Liver (tissue), 9 donors: ENCODE data around the gene NPRL2. TPM values are rescaled to one million over a fixed set of nuclear protein-coding genes. Genes with fewer than 3 reads are reported as not detected.

Source experiments
- DNase-seq: peaks from one replicate; pipeline ENCODE4 v3.0.0-alpha.2; 2017; ENCODE audit warnings: low spot score
- H3K27ac ChIP-seq, 2 donors: one replicate each; pipeline ENCODE4 v1.7.0; 2013; ENCODE audit warnings: inconsistent platforms in 2 of 2, low read length in 2 of 2, control low read depth in 1 of 2, low read depth in 1 of 2, mild to moderate bottlenecking in 1 of 2
- H3K27me3 ChIP-seq, 4 donors: one replicate each; pipeline versions ENCODE4 v1.6.1 to v1.7.0; 2013; ENCODE audit warnings: low read length in 3 of 4, inconsistent platforms in 1 of 4, mild to moderate bottlenecking in 1 of 4, moderate library complexity in 1 of 4; ENCODE audit not compliant: control insufficient read depth in 4 of 4, insufficient read depth in 4 of 4
- H3K36me3 ChIP-seq, 4 donors: one replicate each; pipeline versions ENCODE4 v1.6.1 to v1.7.0; 2013; ENCODE audit warnings: low read length in 3 of 4, mild to moderate bottlenecking in 3 of 4, low read depth in 1 of 4, moderate library complexity in 1 of 4; ENCODE audit not compliant: control insufficient read depth in 4 of 4, insufficient read depth in 3 of 4
- H3K4me1 ChIP-seq, 4 donors: one replicate each; pipeline versions ENCODE4 v1.6.1 to v1.7.0; 2013; ENCODE audit warnings: low read length in 3 of 4, mild to moderate bottlenecking in 3 of 4, moderate library complexity in 1 of 4; ENCODE audit not compliant: control insufficient read depth in 4 of 4, insufficient read depth in 4 of 4
- H3K4me3 ChIP-seq, 3 donors: one replicate each; pipeline versions ENCODE4 v1.6.1 to v1.7.0; 2013; ENCODE audit warnings: low read length in 3 of 3, control low read depth in 1 of 3, low read depth in 1 of 3, mild to moderate bottlenecking in 1 of 3
- H3K9ac ChIP-seq, 2 donors: one replicate each; pipeline ENCODE4 v1.7.0; 2013; ENCODE audit warnings: low read length in 2 of 2, mild to moderate bottlenecking in 2 of 2, moderate library complexity in 2 of 2, control low read depth in 1 of 2, low read depth in 1 of 2
- H3K9me3 ChIP-seq, 4 donors: one replicate each; pipeline versions ENCODE4 v1.6.1 to v1.7.0; 2013; ENCODE audit warnings: low read length in 3 of 4; ENCODE audit not compliant: control insufficient read depth in 4 of 4
- FOXA1 ChIP-seq: IDR thresholded peaks from 2 replicates; pipeline ENCODE4 v1.6.1; 2016; ENCODE audit warnings: antibody characterized with exemption
- FOXA2 ChIP-seq: IDR thresholded peaks from 2 replicates; pipeline ENCODE4 v1.6.1; 2016; ENCODE audit warnings: antibody characterized with exemption
- GABPA ChIP-seq, 2 donors: IDR thresholded peaks in 1 of 2; conservative IDR thresholded peaks in 1 of 2; 2 replicates each; pipeline ENCODE4 v1.6.1; 2016; ENCODE audit warnings: antibody characterized with exemption in 2 of 2, mild to moderate bottlenecking in 1 of 2, moderate library complexity in 1 of 2
- JUND ChIP-seq, 2 donors: IDR thresholded peaks; 2 replicates each; pipeline ENCODE4 v1.6.1; 2016; ENCODE audit warnings: antibody characterized with exemption in 2 of 2
- REST ChIP-seq: IDR thresholded peaks from 2 replicates; pipeline ENCODE4 v1.6.1; 2016; ENCODE audit warnings: antibody characterized with exemption, mild to moderate bottlenecking
- RXRA ChIP-seq, 2 donors: IDR thresholded peaks; 2 replicates each; pipeline ENCODE4 v1.6.1; 2017 to 2018; ENCODE audit warnings: antibody characterized with exemption in 2 of 2, mild to moderate bottlenecking in 1 of 2
- SP1 ChIP-seq: IDR thresholded peaks from 2 replicates; pipeline ENCODE4 v1.6.1; 2018; ENCODE audit warnings: antibody characterized with exemption, mild to moderate bottlenecking
- YY1 ChIP-seq: IDR thresholded peaks from 2 replicates; pipeline ENCODE4 v1.6.1; 2016; ENCODE audit warnings: antibody characterized with exemption, mild to moderate bottlenecking
- WGBS: extraction: QIAGEN DNeasy Blood & Tissue Kit; methylation state at CpG from one replicate; pipeline ENCODE4 v1.1.7; 2013; 5-methylcytosine and 5-hydroxymethylcytosine counted together
- polyA plus RNA-seq, 2 donors: library from polyadenylated mRNA; stranded (reverse) in 1 of 2; unstranded in 1 of 2; fragments of 200-250 nt in 1 of 2; fragments of >200 nt in 1 of 2; fragmentation: Nextera tagmentation in 1 of 2; extraction: Ambion mirVana in 1 of 2; gene quantifications; one replicate each; pipeline versions ENCODE4 v1.2.1 to v1.2.3, GENCODE V29; 2013 to 2015
- total RNA-seq, 2 donors: library from RNA; depleted of rRNA; stranded (reverse); fragments of >200 nt; gene quantifications; one replicate each; pipeline ENCODE4 v1.2.3, GENCODE V29; 2014
- TF ChIP-seq, protein P1 (sequence below): IDR thresholded peaks from 2 replicates; pipeline ENCODE4 v1.6.1; 2016; ENCODE audit warnings: antibody characterized with exemption
- TF ChIP-seq, protein P2 (sequence below): IDR thresholded peaks from 2 replicates; pipeline ENCODE4 v1.6.1; 2016; ENCODE audit warnings: antibody characterized with exemption
- TF ChIP-seq, protein P3 (sequence below): fragments of 150-350 bp; IDR thresholded peaks from 2 replicates; pipeline ENCODE4 v1.5.1; 2017; ENCODE audit warnings: improper control_type of control experiment, low read depth, low read length; ENCODE audit not compliant: missing input control
- donor health status: healthy.
- donor health status: healthy.
- donor health status: healthy.
- donor health status: healthy.
- donor health status: healthy.

NPRL2 gene
- total and polyA plus RNA-seq, 4 donors: 11.3 to 17.3 (median 14.0) TPM

DNA sequence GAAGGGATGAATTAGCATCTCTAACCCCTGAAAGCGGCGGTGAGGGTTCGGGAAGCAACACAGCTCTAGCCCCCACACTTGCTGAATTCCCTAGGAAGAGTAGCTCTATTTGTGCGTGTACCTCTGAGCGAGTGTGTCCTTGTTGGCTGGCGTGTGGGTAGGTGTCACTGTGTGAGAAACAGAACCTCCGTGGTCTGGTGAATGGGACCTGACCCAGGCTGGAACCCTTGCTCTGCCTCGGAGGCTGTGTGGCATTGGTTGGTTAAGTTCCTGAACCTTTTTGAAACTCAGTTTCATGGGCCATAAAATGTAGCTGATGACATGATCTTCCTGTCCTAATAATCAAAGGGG is 9.2 kb upstream of the NPRL2 start:
- H3K4me1 ChIP-seq: peaks cover 16 to 54% (median 42%) of the 10 kb centered on the region in 4 donors
- H3K4me3 ChIP-seq: no peak overlapping the region
- H3K9ac ChIP-seq: no peak overlapping the region
- DNase-seq: no peak
- no peak overlapping the region for H3K27ac ChIP-seq
- no peaks in the 10 kb centered on the region for H3K9me3 ChIP-seq
- no peak for TF ChIP-seq FOXA2
- TF ChIP-seq, protein P1, sequence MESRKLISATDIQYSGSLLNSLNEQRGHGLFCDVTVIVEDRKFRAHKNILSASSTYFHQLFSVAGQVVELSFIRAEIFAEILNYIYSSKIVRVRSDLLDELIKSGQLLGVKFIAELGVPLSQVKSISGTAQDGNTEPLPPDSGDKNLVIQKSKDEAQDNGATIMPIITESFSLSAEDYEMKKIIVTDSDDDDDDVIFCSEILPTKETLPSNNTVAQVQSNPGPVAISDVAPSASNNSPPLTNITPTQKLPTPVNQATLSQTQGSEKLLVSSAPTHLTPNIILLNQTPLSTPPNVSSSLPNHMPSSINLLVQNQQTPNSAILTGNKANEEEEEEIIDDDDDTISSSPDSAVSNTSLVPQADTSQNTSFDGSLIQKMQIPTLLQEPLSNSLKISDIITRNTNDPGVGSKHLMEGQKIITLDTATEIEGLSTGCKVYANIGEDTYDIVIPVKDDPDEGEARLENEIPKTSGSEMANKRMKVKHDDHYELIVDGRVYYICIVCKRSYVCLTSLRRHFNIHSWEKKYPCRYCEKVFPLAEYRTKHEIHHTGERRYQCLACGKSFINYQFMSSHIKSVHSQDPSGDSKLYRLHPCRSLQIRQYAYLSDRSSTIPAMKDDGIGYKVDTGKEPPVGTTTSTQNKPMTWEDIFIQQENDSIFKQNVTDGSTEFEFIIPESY: no peak
- TF ChIP-seq, protein P2, sequence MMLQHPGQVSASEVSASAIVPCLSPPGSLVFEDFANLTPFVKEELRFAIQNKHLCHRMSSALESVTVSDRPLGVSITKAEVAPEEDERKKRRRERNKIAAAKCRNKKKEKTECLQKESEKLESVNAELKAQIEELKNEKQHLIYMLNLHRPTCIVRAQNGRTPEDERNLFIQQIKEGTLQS: no peak
- WGBS: 28% methylated on average over 8 of the region's 8 CpGs
- H3K36me3 ChIP-seq: peaks cover 0 to 10% (median 3%) of the 10 kb centered on the region in 4 donors
- no peaks in the 10 kb centered on the region for H3K27me3 ChIP-seq

DNA sequence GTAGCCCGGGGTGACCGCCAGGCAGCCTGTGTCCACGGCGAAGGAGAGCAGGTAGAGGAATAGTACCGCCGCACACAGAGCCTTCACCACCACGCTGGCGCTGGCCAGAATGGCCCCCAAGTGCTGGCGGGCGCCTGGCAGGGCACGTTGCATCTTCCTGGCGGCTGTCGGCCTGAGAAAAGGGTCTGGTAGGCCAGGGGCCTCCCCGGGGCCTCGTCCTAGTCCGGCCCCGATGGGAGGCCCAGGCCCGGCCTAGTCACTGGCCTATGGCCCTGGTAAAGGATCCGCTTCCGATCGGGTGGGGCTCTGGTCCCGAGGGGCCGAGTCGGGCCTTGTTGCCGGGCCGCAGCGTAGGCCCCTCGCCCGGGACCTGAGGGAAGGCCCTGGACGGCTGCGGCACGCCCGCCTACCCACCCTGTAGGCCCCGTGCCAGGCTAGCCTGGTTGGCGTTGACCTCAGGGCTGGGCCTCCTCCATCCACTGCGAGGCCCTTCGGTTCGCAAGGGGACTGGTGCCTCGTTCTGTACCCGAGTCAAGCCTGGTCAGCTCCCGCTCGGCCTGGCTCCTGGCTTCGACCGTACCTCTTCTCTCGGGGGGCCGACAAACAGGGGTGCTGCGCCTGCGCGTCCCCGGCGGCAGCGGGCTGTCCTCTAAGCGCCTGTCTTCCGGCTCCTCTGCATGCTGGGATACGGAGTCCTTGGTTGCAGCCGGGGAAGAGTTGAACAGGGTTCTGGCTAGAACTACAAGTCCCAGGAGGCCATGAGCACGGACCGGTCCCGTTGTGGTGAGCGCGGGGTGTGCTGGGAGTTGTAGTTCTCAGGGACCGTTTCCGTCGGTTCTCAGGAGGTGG is 8.6 kb upstream of the NPRL2 start, which contains the start of gene TMEM115:
Gene TMEM115 (minus strand): TSS at position 611 of the 849 bp plus-strand sequence. CDS start 458 bp downstream, at position 153.
- H3K4me3 ChIP-seq: peak within 1 kb of the TSS; percentile 77 to 84 (median 81)
- peak; percentile 92 for DNase-seq
- H3K9ac ChIP-seq: peak within 1 kb of the TSS; percentile 54 to 99
- H3K27ac ChIP-seq: peak within 1 kb of the TSS; percentile 59 to 87
- peaks cover 6 to 16% (median 8%) of the 10 kb centered on the region in 4 donors for H3K36me3 ChIP-seq
- no peaks in the 10 kb centered on the region for H3K9me3 ChIP-seq
- H3K27me3 ChIP-seq: no peaks in the 10 kb centered on the region
- WGBS: under 1% methylated on average over 64 of the region's 64 CpGs
- peaks cover 16 to 53% (median 41%) of the 10 kb centered on the region in 4 donors for H3K4me1 ChIP-seq
- TF ChIP-seq GABPA (IDR thresholded peaks at IDR 0.05 in 1 of 2, conservative IDR thresholded peaks at IDR 0.05 in 1 of 2) (peak in 1 of 2 donors; percentile 92), FOXA1 (peak; percentile 30), YY1 (peak; percentile 93), SP1 (peak; percentile 66), REST (peak; percentile 60), JUND (IDR thresholded peaks at IDR 0.05) (no peak), RXRA (IDR thresholded peaks at IDR 0.05) (peak in 1 of 2 donors; percentile 52)
- TF ChIP-seq, protein P3, sequence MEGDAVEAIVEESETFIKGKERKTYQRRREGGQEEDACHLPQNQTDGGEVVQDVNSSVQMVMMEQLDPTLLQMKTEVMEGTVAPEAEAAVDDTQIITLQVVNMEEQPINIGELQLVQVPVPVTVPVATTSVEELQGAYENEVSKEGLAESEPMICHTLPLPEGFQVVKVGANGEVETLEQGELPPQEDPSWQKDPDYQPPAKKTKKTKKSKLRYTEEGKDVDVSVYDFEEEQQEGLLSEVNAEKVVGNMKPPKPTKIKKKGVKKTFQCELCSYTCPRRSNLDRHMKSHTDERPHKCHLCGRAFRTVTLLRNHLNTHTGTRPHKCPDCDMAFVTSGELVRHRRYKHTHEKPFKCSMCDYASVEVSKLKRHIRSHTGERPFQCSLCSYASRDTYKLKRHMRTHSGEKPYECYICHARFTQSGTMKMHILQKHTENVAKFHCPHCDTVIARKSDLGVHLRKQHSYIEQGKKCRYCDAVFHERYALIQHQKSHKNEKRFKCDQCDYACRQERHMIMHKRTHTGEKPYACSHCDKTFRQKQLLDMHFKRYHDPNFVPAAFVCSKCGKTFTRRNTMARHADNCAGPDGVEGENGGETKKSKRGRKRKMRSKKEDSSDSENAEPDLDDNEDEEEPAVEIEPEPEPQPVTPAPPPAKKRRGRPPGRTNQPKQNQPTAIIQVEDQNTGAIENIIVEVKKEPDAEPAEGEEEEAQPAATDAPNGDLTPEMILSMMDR: no peak
